D341Med (cell line): ENCODE measurements around the gene AFF4.
"Not testable (repeated sequence)": the region's sequence is repeated elsewhere in the genome, so short reads cannot be mapped to it uniquely, and the experiment has no call there.

Source experiments
- DNase-seq: peaks from one replicate; pipeline ENCODE4 v3.0.0; 2012; ENCODE audit warnings: low spot score

The AFF4 gene

DNA sequence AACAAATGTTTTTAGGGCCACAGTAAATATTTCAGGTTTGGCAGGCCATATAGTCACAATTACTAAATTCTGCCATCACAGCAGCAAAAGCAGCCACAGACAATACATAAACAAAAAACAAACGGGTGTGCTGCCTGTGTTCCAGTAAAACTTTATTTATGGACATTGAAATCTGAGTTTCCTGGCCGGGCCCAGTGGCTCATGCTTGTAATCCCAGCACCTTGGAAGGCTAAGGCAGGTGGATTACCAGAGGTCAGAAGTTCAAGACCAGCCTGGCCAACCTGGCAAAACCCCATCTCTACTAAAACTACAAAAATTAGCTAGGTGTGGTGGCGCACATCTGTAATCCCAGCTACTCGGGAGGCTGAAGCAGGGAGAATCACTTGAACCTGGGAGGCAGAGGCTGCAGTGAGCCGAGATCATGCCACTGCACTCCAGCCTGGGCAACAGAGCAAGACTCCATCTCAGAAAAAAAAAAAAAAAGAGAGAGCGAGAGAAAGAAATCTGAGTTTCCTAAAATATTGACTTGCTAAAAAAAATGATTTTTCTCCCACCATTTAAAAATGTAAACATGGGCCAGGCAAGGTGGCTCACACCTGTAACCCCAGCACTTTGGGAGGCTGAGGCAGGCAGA lies 7.2 kb downstream of the AFF4 start:
- DNase-seq, result not testable (repeated sequence)

DNA sequence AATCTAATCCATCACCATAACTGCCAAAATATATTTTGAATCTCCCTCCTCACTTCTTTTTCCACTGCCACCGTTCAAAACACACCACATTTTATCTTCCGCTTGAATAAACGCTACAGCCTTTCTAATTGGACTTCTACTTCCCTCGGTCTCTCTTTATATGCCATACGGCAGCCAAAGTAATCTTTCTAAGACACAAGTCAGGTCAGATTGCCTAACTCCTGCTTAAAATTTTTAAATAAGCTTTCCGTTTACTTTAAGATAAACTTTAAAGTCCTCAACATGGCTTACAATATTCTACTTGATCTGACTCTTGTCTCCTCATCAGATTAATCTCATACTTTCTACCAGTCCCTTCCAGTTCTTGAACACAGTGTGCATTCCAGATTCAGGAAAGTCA lies 9.7 kb downstream of the AFF4 start:
- no peak for DNase-seq

DNA sequence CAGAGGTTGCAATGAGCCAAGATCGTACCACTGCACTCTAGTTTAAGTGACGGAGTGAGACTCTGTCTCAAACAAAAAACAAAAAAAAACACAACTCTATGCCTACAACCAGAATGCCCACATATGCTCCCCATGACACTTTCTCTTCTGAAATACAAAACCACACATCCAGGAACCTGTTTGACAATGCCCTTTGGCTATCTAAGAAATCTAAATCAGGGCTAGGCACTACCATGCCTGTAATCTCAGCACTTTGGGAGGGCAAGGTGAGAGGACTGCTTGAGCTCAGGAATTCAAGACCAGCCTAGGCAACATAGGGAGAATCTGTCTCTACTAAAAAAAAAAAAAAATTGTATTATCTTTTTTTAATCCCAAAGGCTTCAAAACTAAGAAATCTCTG lies 10.6 kb downstream of the AFF4 start:
- no peak for DNase-seq

DNA sequence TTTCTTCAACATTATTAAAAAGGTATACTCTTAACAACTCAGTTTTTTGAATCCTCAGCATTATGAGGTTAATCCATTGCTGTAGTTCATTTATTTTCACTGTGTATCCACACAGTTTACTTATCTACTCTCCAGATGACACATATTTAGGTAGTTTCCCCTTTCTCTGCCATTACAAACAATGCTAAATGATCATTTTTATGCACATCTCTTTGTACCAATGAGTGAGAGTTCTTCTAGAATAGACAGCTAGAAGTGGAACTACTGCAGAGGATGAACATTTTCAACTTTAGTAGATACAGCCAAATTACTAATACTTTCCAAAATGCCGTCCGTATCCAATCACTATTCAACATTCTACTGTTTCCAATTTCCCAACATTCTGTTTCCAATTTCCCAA lies 11.5 kb downstream of the AFF4 start:
- DNase-seq, result no peak

DNA sequence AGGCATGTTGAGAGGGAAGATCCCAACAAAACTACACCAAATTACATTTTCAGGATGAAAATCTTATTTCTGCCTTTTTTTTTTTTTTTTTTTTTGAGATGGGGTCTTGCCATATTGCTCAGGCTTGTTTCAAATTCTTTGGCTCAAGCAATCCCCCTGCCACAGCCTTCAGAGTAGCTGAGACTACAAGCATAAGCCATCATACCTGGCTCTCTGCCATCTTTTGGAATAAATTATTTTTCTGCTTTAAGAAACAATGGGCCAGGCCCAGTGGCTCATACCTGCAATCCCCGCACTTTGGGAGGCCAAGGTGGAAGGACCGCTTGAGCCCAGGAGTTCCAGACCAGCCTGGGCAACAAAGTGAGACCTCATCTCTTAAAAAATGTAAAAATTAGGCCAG lies 14.3 kb downstream of the AFF4 start:
- no peak for DNase-seq

DNA sequence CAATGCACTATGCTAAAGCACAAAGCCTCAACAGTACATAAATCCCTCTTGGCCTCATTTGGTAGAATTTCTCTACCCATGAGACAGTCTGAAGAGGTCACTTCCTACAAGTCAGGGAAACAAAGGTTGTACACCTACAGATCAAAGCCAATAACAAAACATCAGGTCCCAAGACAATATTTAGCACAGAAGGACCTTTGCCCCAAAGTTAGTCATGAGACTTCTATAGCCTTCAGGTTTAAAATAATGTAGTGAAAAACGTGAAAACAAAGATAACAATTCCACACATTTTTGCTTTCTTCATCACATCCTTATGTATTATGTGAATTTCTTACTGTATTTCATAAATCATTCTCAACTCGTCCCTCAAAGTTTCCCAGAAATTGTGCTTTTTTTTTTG lies 15.8 kb downstream of the AFF4 start:
- no peak for DNase-seq

DNA sequence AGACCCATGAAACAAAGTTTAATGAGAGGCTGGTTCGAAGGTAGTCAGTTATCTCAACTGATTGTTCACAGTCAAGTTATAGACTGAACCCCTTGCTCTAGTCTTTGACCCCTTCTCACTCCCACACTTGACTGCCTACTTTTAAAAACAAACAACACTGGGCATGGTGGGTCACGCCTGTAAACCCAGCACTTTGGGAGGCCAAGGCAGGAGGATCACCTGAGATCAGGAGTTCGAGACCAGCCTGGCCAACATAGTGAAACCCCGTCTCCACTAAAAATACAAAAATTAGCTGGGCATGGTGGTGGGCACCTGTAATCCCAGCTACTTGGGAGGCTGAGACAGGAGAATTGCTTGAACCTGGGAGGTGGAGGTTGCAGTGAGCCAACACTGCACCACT lies 18.1 kb downstream of the AFF4 start:
- not testable (repeated sequence) for DNase-seq

DNA sequence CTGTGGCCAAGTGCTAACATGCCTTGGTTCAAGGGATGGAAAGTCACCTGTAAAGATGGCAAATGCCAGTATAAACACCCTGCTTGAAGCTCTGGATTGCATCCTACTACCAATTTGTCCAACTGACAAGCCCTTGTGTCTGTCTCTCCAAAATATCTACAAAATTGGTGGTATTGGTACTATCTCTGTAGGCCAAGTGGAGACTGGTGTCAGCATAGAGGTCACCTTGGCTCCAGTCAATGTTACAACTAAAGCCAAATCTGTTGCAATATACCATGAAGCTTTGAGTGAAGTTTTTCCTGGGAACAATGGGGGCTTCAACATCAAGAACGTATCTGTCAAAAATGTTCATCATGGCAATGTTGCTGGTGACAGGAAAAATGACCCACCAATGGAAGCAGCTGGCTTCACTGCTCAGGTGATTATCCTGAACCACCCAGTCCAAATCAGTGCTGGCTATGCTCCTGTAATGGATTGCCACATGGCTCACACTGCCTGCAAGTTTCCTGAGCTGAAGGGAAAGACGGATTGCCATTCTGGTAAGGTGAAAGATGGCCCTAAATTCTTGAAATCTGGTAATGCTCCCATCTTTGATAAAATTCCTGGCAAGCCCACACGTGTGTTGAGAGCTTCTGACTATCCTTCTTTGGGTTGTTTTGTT lies 19.9 kb downstream of the AFF4 start:
- DNase-seq, result no peak

DNA sequence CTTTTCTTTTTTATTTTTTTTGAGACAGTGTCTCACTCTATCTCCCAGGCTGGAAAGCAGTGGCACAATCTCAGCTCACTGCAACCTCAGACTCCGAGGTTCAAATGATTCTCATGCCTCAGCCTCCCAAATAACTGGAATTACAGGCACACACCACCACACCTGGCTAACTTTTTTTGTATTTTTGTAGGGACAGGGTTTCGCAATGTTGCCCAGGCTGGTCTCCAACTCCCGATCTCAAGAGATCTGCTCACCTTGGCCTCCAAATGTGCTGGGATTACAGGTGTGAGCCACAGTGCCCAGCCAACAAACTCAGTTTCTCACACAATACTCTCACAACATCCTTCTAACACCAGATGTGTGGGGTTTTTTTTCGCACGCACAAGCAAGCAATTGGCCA lies 22.1 kb downstream of the AFF4 start:
- DNase-seq, result no peak

DNA sequence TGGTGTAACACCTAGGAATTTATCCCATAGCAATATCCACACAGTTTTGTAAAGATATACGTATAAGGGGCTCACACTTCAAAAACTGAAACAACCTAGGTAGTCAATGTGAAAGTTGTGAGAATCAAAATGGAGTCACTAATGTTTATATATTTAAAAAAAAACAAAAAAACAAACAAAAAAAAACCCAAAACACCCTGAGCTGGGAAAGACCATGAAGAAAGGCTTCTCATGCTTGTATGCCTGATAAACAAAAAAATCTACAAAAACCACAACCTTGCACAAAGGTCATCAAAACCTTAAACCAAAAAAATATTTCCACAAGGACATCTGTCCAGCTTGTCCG lies 35.4 kb downstream of the AFF4 start:
- DNase-seq, result no peak

DNA sequence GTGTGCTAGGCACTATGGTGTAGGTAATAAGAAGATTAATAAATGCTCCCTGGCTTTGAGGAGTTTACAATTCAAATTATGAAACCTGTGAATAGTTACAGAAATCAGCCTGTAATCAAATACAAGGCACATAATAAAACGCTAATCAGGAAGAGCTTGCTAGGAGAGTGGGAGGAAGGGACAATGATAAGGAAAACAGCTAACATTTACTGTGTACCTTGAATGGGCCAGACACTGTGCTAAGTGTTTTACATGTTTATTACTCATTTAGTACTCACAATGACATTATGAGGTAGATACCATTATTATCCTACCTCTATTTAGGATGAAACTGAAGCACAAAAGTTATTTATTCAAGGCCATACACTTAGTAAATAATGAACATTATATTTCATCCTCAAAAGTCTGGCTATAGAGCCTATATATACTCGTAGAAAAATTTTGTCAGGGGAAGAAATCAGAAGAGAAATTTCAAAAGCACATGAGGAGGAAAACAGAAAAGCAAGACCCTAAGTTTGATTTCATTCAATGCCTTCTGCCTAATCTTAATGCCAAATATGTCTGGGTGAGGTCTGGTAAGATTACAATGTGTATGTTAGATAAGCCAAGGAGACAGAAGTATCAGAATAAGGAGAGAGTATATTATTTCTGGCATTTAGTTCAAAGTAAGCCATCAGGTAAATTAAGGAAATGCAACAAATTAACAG lies 35.9 kb downstream of the AFF4 start:
- DNase-seq, result no peak

DNA sequence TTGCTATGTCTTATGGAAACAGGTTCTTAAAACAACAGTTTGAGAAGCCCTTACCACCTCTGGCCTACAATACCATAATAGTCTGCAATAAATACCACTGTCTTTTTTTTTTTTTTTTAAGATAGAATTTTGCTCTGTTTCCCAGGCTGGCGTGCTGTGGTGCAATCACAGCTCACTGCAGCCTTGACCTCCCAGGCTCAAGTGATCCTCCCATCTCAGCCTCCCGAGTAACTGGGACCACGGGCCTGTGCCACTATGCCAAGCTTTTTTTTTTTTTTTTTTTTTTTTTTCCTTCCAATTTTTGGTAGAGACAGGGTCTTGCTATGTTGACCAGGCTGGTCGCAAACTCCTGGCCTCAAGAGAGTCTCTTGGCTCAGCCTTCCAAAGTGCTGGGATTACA lies 37.0 kb downstream of the AFF4 start:
- DNase-seq, result no peak

DNA sequence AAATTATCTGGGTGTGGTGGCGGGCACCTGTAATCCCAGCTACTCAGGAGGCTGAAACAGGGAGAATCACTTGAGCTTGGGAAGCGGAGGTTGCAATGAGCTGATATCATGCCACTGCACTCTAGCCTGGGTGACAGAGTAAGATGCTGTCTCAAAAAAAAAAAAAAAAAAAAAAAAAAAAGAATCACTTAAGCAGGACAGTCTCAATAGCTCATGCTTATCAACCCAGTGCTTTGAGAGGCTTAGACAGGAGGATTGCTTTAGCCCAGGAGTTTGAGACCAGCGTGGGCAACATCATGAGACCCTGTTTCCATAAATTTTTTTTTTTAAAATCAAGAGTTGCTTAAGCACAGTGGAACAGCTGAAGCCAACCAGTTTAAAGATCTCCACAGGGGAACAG lies 47.3 kb downstream of the AFF4 start:
- DNase-seq, result no peak

DNA sequence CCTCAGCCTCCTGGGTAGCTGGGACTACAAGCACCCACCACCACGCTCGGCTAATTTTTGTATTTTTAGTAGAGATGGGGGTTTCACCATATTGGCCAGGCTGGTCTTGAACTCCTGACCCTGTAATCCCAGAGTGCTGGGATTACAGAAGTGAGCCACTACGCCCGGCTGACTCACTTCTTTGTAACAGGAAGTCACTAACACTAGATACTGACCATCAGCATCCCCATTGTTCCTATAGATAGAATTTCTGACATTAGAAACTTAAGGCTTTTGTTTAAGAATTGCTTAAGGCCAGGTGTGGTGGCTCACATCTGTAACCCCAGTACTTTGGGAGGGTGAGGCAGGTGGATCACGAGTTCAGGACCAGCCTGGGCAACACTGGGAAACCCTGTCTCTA lies 47.8 kb downstream of the AFF4 start:
- DNase-seq, result no peak

DNA sequence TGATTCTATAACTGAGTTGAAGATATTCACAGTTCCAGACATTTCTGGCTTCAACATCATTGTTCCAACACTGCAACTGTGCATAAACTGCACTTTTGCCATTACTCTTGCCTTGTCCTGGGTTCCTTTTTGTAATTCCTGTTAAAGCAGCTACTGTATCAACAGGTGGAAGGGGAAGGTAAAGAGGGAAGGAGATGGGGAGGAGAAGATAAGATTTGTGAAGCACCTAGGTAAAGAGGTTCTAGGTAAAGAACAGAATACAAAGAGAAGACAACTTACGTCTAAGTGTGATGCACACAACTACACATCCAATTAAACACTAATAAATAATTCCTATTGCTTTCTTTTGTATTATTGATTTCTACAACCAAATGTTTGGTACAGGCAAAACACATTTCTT lies 53.7 kb downstream of the AFF4 start:
- DNase-seq, result no peak

DNA sequence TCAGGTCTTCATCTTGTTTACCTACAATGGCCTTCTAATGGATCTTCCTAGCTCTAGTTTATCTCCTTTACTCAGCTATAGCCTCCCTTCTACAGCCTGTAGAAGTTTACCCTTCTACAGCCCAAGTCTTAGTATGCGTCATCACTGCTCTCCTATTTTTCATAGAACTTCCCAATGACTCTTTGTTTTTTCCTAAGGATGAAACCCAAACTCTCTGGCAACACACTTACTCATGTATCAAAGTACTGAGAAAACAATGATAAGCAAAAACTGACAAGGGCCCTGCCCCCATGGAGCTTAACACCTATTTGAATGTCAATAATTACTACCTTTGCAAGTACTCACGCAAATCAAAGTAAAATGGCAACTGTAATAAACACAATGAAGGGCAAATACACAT lies 56.3 kb downstream of the AFF4 start:
- DNase-seq, result no peak

DNA sequence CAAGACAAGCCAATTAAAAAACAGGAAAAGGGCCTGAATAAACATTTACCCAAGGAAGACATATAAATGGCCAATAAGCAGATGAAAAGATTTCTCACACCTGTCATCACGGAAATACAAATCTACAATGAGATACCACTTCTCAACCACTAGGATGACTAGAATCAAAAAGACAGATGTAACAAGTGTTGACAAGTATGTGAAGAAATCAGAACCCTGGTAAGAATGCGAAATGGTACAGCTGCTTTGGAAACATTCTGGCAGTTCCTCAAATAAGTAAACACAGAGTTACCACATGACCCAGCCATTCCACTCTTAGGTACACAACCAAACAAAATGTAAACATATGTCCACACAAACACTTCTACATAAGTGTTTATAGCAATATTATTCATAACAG lies 57.5 kb downstream of the AFF4 start:
- no peak for DNase-seq

DNA sequence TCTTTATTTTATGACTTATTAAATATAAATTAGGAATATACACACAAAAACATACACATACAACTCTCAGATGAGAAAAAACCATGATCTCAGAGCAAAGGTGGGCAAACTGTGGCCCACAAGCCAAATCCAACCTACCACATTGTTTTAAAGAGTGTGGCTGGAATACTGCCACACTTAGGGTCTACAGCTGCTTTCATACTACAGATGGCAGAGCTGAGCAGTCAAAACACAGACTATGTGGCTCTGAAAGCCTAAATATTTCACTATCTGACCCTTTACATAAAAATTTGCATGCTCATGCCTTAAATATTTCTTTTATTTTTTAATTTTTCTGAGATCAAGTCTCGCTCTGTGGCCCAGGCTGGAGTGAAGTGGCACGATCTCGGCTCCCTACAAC lies 61.7 kb downstream of the AFF4 start:
- DNase-seq, result peak; percentile 34

DNA sequence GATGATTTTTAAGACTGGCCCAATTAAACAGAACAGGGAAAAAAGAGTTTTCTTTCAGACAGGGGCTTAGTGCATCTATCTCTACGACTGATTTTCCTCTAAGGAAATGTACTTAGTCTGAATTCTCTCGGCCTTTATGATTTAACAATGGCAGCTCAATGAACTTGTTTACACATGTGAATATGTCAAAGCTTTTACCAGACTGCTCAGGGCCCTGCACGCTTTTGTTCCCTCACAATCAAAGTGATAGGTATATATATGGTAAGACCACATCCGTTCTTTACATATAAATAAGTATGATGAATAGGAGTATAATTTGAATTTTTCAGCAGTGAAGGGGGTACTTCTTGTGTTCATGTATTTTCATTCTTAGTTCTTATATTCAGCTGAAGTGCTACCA lies 62.4 kb downstream of the AFF4 start:
- DNase-seq, result no peak

DNA sequence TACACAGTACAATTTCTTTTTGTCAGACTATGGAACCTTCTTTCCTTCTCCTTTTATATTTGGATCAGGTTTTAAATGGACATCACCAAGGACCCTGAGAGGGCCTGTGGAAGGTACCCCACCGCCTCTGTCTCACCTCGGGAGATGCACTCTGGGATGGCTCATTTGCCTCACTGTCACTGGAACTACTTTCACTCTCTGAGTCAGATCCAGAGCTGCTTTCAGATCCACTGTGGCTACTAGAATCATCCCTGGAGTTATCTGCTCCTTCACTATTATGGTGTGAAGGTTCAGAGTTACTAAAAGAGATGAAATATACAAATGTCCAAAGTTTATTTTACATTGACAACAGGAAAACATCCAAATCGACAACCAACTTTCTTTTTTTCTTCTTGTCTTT lies 65.3 kb downstream of the AFF4 start:
- DNase-seq, result no peak

DNA sequence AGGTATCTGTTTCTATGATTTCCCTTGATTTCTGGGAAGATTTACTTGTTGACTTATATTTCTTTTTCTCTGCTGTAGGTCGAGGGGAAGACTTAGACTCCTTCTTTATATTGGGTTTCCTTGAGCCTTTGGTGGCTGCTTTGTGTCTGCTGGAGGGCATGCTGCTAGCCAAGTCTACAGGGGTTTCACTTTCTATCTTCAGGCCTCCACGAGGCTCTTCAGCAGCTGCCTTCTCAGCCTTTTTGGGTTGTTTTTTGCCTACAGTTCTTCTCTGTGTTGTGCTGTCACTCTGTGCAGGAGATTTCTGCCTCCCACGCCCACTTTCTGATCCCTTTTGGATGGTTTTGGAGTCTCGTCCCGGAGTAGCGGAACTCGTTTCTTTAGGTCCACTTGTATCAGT lies 66.7 kb downstream of the AFF4 start:
- no peak for DNase-seq

DNA sequence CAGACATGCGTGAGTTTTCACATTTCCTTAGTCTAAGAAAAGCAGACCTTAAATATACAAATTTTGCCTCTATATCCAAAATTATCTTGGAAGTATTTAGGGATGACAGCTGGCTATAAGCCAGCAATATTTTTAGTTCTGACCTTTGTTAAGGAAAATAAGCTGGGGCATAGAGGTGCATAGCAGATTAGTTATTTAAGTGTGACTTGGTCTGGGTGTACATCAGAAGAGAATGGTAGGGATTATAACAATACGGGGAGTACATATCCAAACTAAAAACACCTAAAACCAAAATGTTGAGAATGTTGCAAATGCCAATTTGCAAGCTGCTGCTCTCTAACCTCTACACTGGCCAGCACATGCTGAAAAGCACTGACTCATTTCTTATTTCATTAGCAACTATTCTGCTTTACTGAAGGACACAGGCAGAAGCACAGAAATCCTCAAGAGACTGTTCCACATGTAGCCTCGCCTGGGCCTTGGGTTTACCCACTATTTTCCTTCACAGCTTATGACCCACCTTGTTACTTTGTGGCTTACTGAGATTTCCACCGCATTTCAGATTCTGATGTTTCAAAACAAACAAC lies 67.6 kb downstream of the AFF4 start:
- no peak for DNase-seq

DNA sequence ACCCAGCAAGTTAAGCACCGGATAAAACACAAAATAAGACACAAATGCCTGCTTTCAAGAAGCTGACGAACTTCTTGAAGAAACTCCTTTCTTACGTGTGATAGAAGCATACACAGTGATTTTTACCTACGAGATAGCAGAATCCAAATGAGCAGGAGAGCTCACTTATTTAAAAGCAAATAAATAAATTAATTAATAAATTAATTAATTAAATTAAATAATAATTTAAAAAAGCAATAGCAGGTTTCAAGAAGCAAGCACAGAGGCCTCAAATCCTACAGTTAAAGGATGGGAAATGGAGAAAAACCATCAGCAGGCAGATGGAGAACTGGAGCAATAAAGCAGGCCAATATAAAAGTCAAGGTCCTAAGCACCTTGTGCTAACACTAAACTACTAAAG lies 72.6 kb downstream of the AFF4 start:
- DNase-seq, result no peak

DNA sequence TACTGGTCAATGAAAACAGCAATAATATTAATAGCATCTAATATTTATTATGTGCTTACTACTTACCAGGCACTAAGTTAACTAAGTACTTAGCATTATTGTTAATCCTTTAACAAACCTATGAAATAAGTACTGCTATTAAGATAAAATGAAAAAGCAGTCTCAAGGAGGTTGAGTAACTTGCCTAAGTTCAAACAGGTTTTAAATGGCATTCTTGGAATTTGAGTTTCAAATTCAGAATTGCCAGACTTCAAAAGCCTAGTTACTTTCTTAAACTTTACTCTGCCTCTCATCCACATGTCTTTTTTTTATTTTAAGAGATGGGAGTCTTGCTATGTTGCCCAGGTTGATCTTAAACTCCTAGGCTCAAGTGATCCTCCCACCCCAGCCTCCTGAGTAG lies 73.9 kb downstream of the AFF4 start:
- no peak for DNase-seq
